HEK293 (cell line): ENCODE data around the gene SLC2A4RG.

Experiments
- CTCF ChIP-seq: fragments of 450-650 bp; formaldehyde crosslinking; IDR thresholded peaks from 2 replicates; pipeline ENCODE4 v1.5.1; 2016; ENCODE audit warnings: missing biosample characterization, missing genetic modification characterization
- ZNF211 ChIP-seq: fragments of 450-650 bp; formaldehyde crosslinking; IDR thresholded peaks from 2 replicates; pipeline ENCODE4 v1.5.1; 2016; ENCODE audit warnings: low read depth, missing biosample characterization, missing genetic modification characterization
- ZNF324 ChIP-seq: fragments of 450-650 bp; formaldehyde crosslinking; IDR thresholded peaks from 2 replicates; pipeline ENCODE4 v1.5.1; 2016; ENCODE audit warnings: missing biosample characterization, missing genetic modification characterization

GRCh38 chr20:63735859-63736718 lies 3.5 kb upstream of the SLC2A4RG start, which contains the start of gene LIME1:
- TF ChIP-seq ZNF324 (tag by site-specific recombination) (no peak), CTCF (no peak), ZNF211 (tag by site-specific recombination) (no peak)
